ENCODE data around the gene MYO5A.

The MYO5A gene

GRCh38 chr15:52503788-52504496 lies 24.7 kb downstream of the MYO5A start:
- no peak for TF ChIP-seq CTCF (IDR thresholded peaks at IDR 0.05; ENCODE audit: unreplicated experiment in 3 of 3)
- Mint-ChIP-seq H3K27ac (no peak overlapping the region), H3K36me3 (ENCODE audit: low read depth) (no peaks in the 10 kb centered on the region), H3K27me3 (ENCODE audit: low read depth) (no peaks in the 10 kb centered on the region), H3K4me1 (no peaks in the 10 kb centered on the region), H3K4me3 (no peak overlapping the region), H3K9me3 (no peaks in the 10 kb centered on the region)

DNA sequence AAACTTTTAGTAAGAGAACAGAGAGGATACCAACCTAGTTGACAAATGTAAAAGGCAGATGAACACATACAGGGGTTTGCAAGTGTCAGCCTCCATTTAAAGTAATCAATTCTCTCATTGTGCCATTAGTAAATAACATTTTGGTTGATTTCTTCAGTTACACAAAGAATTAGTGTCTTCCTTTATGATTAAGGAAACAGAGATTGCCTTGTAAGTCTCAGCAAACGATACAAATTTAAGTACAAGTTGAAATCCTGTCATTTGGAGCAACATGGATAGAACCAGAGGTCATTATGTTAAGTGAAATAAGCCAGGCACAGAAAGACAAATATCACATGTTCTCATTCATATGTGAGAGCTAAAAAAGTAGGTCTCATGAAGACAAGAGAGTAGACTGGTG lies 26.1 kb downstream of the MYO5A start:
- H3K9me3 Mint-ChIP-seq = no peaks in the 10 kb centered on the region
- H3K4me1 Mint-ChIP-seq = no peaks in the 10 kb centered on the region
- H3K4me3 Mint-ChIP-seq = no peak overlapping the region
- no peak overlapping the region for H3K27ac Mint-ChIP-seq
- H3K36me3 Mint-ChIP-seq (ENCODE audit: low read depth) = no peaks in the 10 kb centered on the region
- TF ChIP-seq CTCF (IDR thresholded peaks at IDR 0.05; ENCODE audit: unreplicated experiment in 3 of 3) = no peak
- H3K27me3 Mint-ChIP-seq (ENCODE audit: low read depth) = no peaks in the 10 kb centered on the region

- TF ChIP-seq CTCF (IDR thresholded peaks at IDR 0.05; ENCODE audit: unreplicated experiment in 3 of 3) = no peak
- H3K4me3 Mint-ChIP-seq = no peak overlapping the region
- no peaks in the 10 kb centered on the region for H3K9me3 Mint-ChIP-seq
- H3K27ac Mint-ChIP-seq = no peak overlapping the region
- no peaks in the 10 kb centered on the region for H3K27me3 Mint-ChIP-seq (ENCODE audit: low read depth)
- H3K4me1 Mint-ChIP-seq = no peaks in the 10 kb centered on the region
- H3K36me3 Mint-ChIP-seq (ENCODE audit: low read depth) = no peaks in the 10 kb centered on the region
These were observed 29.2 kb downstream of the MYO5A start for GRCh38 chr15:52499506-52499905.

DNA sequence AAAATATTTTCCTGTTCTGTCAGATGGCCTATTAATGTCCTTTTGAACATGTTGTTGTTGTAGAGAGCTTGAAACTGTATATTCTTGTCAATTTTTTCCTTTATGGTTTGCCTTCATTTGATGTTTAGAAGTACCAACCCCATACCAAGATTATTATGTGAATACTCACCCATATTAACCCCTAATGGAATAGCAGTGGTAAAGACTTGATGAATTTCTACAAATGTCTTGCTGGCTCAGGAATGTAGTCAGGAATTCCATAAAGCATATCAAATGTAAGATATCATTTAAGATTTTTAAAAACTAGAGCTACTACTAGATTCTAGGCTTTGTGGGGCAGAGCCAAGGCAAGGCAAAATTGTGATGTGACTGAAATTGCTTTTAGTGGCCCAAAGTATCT lies 30.0 kb downstream of the MYO5A start:
- Mint-ChIP-seq H3K27ac (no peak overlapping the region), H3K4me3 (no peak overlapping the region), H3K36me3 (ENCODE audit: low read depth) (no peaks in the 10 kb centered on the region), H3K4me1 (no peaks in the 10 kb centered on the region), H3K9me3 (no peaks in the 10 kb centered on the region), H3K27me3 (ENCODE audit: low read depth) (no peaks in the 10 kb centered on the region)
- TF ChIP-seq CTCF (IDR thresholded peaks at IDR 0.05; ENCODE audit: unreplicated experiment in 3 of 3) = no peak

DNA sequence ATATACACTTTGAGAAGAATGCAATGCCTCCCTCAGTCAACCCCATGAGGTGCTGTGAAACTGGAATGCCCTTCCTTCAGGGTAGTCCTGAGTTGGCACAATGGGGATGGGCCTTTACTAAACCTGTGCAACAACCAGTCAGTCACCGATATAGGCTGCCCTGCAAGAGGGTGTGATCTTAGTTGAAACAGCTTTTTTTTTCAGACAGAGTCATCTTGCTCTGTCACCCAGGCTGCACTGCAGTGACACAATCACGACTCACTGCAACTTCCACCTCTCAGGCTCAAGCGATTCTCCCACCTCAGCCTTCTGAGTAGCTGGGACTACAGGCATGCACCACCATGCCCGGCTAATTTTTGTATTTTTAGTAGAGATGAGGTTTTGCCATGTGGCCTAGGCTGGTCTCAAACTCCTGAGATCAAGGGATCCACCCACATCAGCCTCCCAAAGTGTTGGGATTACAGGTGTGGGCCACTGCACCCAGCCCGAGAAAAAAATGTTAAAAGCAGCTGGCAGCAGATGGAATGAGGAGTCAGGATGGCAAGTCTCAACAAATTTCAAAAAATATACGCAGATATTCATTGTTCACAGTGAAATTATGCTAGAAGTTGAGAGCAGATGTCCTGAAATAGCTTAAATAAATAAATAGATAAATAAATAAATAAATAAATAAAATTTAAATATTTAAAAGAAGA lies 31.8 kb downstream of the MYO5A start:
- no peaks in the 10 kb centered on the region for H3K9me3 Mint-ChIP-seq
- H3K27ac Mint-ChIP-seq = no peak overlapping the region
- no peaks in the 10 kb centered on the region for H3K36me3 Mint-ChIP-seq (ENCODE audit: low read depth)
- TF ChIP-seq CTCF (IDR thresholded peaks at IDR 0.05; ENCODE audit: unreplicated experiment in 3 of 3) = no peak
- H3K4me3 Mint-ChIP-seq = no peak overlapping the region
- H3K4me1 Mint-ChIP-seq = peaks cover 5% of the 10 kb centered on the region
- H3K27me3 Mint-ChIP-seq (ENCODE audit: low read depth) = no peaks in the 10 kb centered on the region

GRCh38 chr15:52496175-52496574 lies 32.5 kb downstream of the MYO5A start:
- Mint-ChIP-seq H3K4me1 (peaks cover 9% of the 10 kb centered on the region), H3K4me3 (no peak overlapping the region), H3K9me3 (no peaks in the 10 kb centered on the region), H3K27ac (no peak overlapping the region), H3K36me3 (ENCODE audit: low read depth) (no peaks in the 10 kb centered on the region), H3K27me3 (ENCODE audit: low read depth) (no peaks in the 10 kb centered on the region)
- TF ChIP-seq CTCF (IDR thresholded peaks at IDR 0.05; ENCODE audit: unreplicated experiment in 3 of 3) = no peak

Measured in nephron (organoid).